Loucy (cell line): ENCODE data around the gene RFTN2.
"Not testable (repeated sequence)": the region's sequence is repeated elsewhere in the genome, so short reads cannot be mapped to it uniquely, and the experiment has no call there.

ENCODE experiments used
- H2AFZ ChIP-seq: fragments of 200-600 bp; sonication (generic); 2 replicates; pipeline ENCODE4 v1.6.0; 2016; ENCODE audit warnings: antibody characterized with exemption, mild to moderate bottlenecking, low read length, moderate library complexity
- H3F3A ChIP-seq: fragments of 200-600 bp; 2 replicates; pipeline ENCODE4 v1.6.0; 2016; ENCODE audit warnings: antibody characterized with exemption, low read depth, mild to moderate bottlenecking
- H3K27me3 ChIP-seq: fragments of 200-600 bp; sonication (generic); 2 replicates; pipeline ENCODE4 v1.6.1; 2014; ENCODE audit warnings: low read length, mild to moderate bottlenecking; ENCODE audit not compliant: insufficient read depth, poor library complexity, severe bottlenecking
- H3K36me3 ChIP-seq: fragments of 200-600 bp; sonication (generic); 2 replicates; pipeline ENCODE4 v1.6.1; 2016; ENCODE audit warnings: low read length; ENCODE audit not compliant: insufficient read depth
- H3K4me1 ChIP-seq: fragments of 200-600 bp; sonication (generic); 2 replicates; pipeline ENCODE4 v1.5.1; 2014; ENCODE audit warnings: low read length, mild to moderate bottlenecking; ENCODE audit not compliant: insufficient read depth, poor library complexity, severe bottlenecking
- H3K4me2 ChIP-seq: fragments of 200-600 bp; sonication (generic); 2 replicates; pipeline ENCODE4 v1.6.0; 2014; ENCODE audit warnings: antibody characterized with exemption, low read length, low read depth, mild to moderate bottlenecking; ENCODE audit not compliant: poor library complexity, severe bottlenecking
- H3K4me3 ChIP-seq: fragments of 200-600 bp; sonication (generic); 2 replicates; pipeline ENCODE4 v1.5.1; 2014; ENCODE audit warnings: low read length, mild to moderate bottlenecking, mixed read lengths; ENCODE audit not compliant: poor library complexity, severe bottlenecking
- H3K79me2 ChIP-seq: fragments of 200-600 bp; sonication (generic); 2 replicates; pipeline ENCODE4 v1.6.1; 2014; ENCODE audit warnings: low read length; ENCODE audit not compliant: insufficient read depth
- H3K9ac ChIP-seq: fragments of 200-600 bp; sonication (generic); 2 replicates; pipeline ENCODE4 v1.6.0; 2014; ENCODE audit warnings: mild to moderate bottlenecking, low read depth, low read length, moderate library complexity; ENCODE audit not compliant: poor library complexity, severe bottlenecking
- H3K9me2 ChIP-seq: fragments of 200-600 bp; sonication (generic); replicated peaks from 2 replicates; pipeline ENCODE4 v1.6.1; 2016; ENCODE audit warnings: low read depth, low read length, mixed read lengths
- H3K9me3 ChIP-seq: fragments of 200-600 bp; sonication (generic); 2 replicates; pipeline ENCODE4 v1.6.1; 2014; ENCODE audit warnings: mild to moderate bottlenecking, antibody characterized with exemption, low read length, low read depth; ENCODE audit not compliant: insufficient read depth
- H4K20me1 ChIP-seq: fragments of 200-600 bp; sonication (generic); 2 replicates; pipeline ENCODE4 v1.6.0; 2014; ENCODE audit warnings: antibody characterized with exemption, low read length, mild to moderate bottlenecking; ENCODE audit not compliant: insufficient read depth, poor library complexity, severe bottlenecking
- EZH2phosphoT487 ChIP-seq: fragments of 200-600 bp; IDR thresholded peaks from 2 replicates; pipeline ENCODE4 v1.6.1; 2018; ENCODE audit warnings: antibody characterized with exemption, mild to moderate bottlenecking, moderate library complexity, borderline replicate concordance
- TF ChIP-seq, protein P1 (sequence below): fragments of 200-600 bp; sonication (generic); conservative IDR thresholded peaks from 2 replicates; pipeline ENCODE4 v1.5.1; 2014; ENCODE audit warnings: mild to moderate bottlenecking, antibody characterized with exemption, low read length

RFTN2 gene

GRCh38 chr2:197705121-197705911, 29.9 kb upstream of the RFTN2 start, which contains the start of gene MARS2:
TSS of gene MARS2 (plus strand) at chr2:197705369. CDS start at chr2:197705406, 37 bp downstream.
- Histone ChIP-seq H3K9me3 (no peaks in the 10 kb centered on the region), H3K9me2 (no peaks in the 10 kb centered on the region), H3K4me2 (peak within 1 kb of the TSS; percentile 91), H3F3A (no peaks in the 10 kb centered on the region), H2AFZ (peak within 1 kb of the TSS; percentile 98), H3K79me2 (peaks cover 47% of the 10 kb centered on the region), H3K36me3 (no peaks in the 10 kb centered on the region), H3K9ac (peak within 1 kb of the TSS; percentile 83), H3K27me3 (no peaks in the 10 kb centered on the region), H3K4me1 (peaks cover 45% of the 10 kb centered on the region), H4K20me1 (peaks cover 32% of the 10 kb centered on the region), H3K4me3 (peak within 1 kb of the TSS; percentile 98)
- TF ChIP-seq, protein P1, sequence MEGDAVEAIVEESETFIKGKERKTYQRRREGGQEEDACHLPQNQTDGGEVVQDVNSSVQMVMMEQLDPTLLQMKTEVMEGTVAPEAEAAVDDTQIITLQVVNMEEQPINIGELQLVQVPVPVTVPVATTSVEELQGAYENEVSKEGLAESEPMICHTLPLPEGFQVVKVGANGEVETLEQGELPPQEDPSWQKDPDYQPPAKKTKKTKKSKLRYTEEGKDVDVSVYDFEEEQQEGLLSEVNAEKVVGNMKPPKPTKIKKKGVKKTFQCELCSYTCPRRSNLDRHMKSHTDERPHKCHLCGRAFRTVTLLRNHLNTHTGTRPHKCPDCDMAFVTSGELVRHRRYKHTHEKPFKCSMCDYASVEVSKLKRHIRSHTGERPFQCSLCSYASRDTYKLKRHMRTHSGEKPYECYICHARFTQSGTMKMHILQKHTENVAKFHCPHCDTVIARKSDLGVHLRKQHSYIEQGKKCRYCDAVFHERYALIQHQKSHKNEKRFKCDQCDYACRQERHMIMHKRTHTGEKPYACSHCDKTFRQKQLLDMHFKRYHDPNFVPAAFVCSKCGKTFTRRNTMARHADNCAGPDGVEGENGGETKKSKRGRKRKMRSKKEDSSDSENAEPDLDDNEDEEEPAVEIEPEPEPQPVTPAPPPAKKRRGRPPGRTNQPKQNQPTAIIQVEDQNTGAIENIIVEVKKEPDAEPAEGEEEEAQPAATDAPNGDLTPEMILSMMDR = no peak
- TF ChIP-seq EZH2phosphoT487 = no peak

- H3K9ac ChIP-seq = peak overlapping the region; percentile 82
- peaks cover 39% of the 10 kb centered on the region for H3K79me2 ChIP-seq
- peaks cover 38% of the 10 kb centered on the region for H3K4me1 ChIP-seq
- no peaks in the 10 kb centered on the region for H3K9me2 ChIP-seq
- no peaks in the 10 kb centered on the region for H3F3A ChIP-seq
- peak overlapping the region; percentile 82 for H3K4me2 ChIP-seq
- TF ChIP-seq, protein P1 = no peak
- no peak for TF ChIP-seq EZH2phosphoT487
- H4K20me1 ChIP-seq = peaks cover 28% of the 10 kb centered on the region
- peak overlapping the region; percentile 98 for H3K4me3 ChIP-seq
- H3K9me3 ChIP-seq = no peaks in the 10 kb centered on the region
- no peaks in the 10 kb centered on the region for H3K36me3 ChIP-seq
- peak overlapping the region; percentile 96 for H2AFZ ChIP-seq
- H3K27me3 ChIP-seq = no peaks in the 10 kb centered on the region
Observed at GRCh38 chr2:197704434-197705120, 29.2 kb upstream of the RFTN2 start.

DNA sequence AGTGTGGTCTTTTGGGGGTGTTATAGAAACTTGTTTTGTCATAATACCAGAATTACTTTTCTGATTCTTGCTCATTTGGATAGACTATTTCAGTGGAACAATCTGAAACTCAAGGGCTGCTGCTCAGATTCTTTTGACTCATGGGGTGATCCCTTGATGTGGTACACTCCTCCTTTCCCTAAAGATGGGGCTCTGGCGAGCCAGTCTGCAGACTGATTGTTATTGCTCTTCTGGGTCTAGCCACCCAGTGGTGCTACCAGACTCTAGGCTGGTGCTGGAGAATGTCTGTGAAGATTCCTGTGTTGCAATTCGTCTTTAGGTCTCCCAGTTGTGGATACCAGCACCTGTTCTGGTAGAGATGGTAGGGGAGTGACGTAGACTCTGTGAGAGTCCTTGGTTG, 25.6 kb upstream of the RFTN2 start:
- H3K27me3 ChIP-seq = no peaks in the 10 kb centered on the region
- H3K4me2 ChIP-seq = no peak overlapping the region
- H3K36me3 ChIP-seq = no peaks in the 10 kb centered on the region
- no peak overlapping the region for H2AFZ ChIP-seq
- H3K79me2 ChIP-seq = peaks cover 7% of the 10 kb centered on the region
- no peak for TF ChIP-seq EZH2phosphoT487
- TF ChIP-seq, protein P1 = no peak
- H3F3A ChIP-seq = no peaks in the 10 kb centered on the region
- H3K4me1 ChIP-seq = peaks cover 6% of the 10 kb centered on the region
- H4K20me1 ChIP-seq = peaks cover 2% of the 10 kb centered on the region
- no peak overlapping the region for H3K4me3 ChIP-seq
- no peak overlapping the region for H3K9ac ChIP-seq
- H3K9me2 ChIP-seq = no peaks in the 10 kb centered on the region
- H3K9me3 ChIP-seq = no peaks in the 10 kb centered on the region

- H3K27me3 ChIP-seq, H2AFZ ChIP-seq, H3K9ac ChIP-seq, H3K36me3 ChIP-seq, H3K4me3 ChIP-seq, H4K20me1 ChIP-seq, H3K4me2 ChIP-seq, H3K9me2 ChIP-seq, H3F3A ChIP-seq, H3K79me2 ChIP-seq, H3K4me1 ChIP-seq, H3K9me3 ChIP-seq: not testable (repeated sequence)
Observed at GRCh38 chr2:197699724-197700123, 24.3 kb upstream of the RFTN2 start.

DNA sequence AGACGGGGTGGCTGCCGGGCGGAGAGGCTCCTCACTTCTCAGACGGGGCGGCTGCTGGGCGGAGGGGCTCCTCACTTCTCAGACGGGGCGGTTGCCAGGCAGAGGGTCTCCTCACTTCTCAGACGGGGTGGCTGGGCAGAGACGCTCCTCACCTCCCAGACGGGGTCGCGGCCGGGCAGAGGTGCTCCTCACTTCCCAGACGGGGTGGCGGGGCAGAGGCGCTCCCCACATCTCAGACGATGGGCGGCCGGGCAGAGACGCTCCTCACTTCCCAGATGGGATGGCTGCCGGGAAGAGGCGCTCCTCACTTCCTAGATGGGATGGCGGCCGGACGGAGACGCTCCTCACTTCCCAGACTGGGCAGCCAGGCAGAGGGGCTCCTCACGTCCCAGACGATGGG, 21.2 kb upstream of the RFTN2 start:
- not testable (repeated sequence) for H4K20me1 ChIP-seq, H3K9me2 ChIP-seq, H2AFZ ChIP-seq, H3K9me3 ChIP-seq, H3F3A ChIP-seq, H3K27me3 ChIP-seq, H3K4me1 ChIP-seq, H3K79me2 ChIP-seq, H3K36me3 ChIP-seq, H3K9ac ChIP-seq, H3K4me2 ChIP-seq, H3K4me3 ChIP-seq
